ENCODE data around the gene CACNA1H.

DNA sequence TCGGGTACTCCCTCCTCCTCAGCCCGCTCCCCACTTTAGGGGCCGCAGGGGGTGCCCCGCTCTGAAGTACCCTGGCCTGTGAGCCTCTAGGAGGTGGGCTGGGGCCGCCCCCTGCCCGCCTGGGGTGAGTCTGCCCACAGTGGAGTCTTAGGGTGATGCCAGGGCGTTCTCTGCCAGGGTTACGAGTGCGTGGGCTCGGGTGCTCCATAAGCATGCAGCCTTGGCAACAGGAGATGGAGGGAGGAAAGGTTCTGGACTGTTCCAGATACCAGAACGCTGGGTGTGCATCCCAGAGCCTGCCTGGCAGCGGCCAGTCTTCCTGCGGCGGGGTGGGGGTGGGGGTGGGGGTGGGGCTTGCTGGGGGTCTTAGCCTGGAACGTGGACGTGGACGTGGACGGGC is 15.9 kb downstream of the CACNA1H start:
- TF ChIP-seq, protein P1, sequence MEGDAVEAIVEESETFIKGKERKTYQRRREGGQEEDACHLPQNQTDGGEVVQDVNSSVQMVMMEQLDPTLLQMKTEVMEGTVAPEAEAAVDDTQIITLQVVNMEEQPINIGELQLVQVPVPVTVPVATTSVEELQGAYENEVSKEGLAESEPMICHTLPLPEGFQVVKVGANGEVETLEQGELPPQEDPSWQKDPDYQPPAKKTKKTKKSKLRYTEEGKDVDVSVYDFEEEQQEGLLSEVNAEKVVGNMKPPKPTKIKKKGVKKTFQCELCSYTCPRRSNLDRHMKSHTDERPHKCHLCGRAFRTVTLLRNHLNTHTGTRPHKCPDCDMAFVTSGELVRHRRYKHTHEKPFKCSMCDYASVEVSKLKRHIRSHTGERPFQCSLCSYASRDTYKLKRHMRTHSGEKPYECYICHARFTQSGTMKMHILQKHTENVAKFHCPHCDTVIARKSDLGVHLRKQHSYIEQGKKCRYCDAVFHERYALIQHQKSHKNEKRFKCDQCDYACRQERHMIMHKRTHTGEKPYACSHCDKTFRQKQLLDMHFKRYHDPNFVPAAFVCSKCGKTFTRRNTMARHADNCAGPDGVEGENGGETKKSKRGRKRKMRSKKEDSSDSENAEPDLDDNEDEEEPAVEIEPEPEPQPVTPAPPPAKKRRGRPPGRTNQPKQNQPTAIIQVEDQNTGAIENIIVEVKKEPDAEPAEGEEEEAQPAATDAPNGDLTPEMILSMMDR (IDR thresholded peaks at IDR 0.05): no peak
- no peak for TF ChIP-seq POLR2A (IDR thresholded peaks at IDR 0.05)

All from uterus (tissue), 2 donors.